Ishikawa (cell line): ENCODE data around the gene MAT2A.

Experiments
- CEBPB ChIP-seq: IDR thresholded peaks from 2 replicates; pipeline ENCODE4 v1.6.1; 2012
- CREB1 ChIP-seq: IDR thresholded peaks from 2 replicates; pipeline ENCODE4 v1.6.1; 2012; ENCODE audit warnings: low read depth
- EGR1 ChIP-seq: IDR thresholded peaks from 2 replicates; pipeline ENCODE4 v1.6.1; 2012
- EP300 ChIP-seq: IDR thresholded peaks from 2 replicates; pipeline ENCODE4 v1.6.1; 2012; ENCODE audit warnings: borderline replicate concordance
- FOXM1 ChIP-seq: IDR thresholded peaks from 2 replicates; pipeline ENCODE4 v1.6.1; 2012; ENCODE audit warnings: low read depth, borderline replicate concordance
- MAX ChIP-seq: IDR thresholded peaks from 2 replicates; pipeline ENCODE4 v1.6.1; 2012
- NFIC ChIP-seq: IDR thresholded peaks from 2 replicates; pipeline ENCODE4 v1.6.1; 2012
- RAD21 ChIP-seq: IDR thresholded peaks from 2 replicates; pipeline ENCODE4 v1.6.1; 2012; ENCODE audit warnings: low read depth
- REST ChIP-seq: IDR thresholded peaks from 2 replicates; pipeline ENCODE4 v1.6.1; 2012; ENCODE audit warnings: low read depth, mild to moderate bottlenecking
- TAF1 ChIP-seq: IDR thresholded peaks from 2 replicates; pipeline ENCODE4 v1.6.1; 2012; ENCODE audit warnings: low read depth, mild to moderate bottlenecking
- TCF12 ChIP-seq: IDR thresholded peaks from 2 replicates; pipeline ENCODE4 v1.6.1; 2012; ENCODE audit warnings: low read depth
- TEAD4 ChIP-seq: IDR thresholded peaks from 2 replicates; pipeline ENCODE4 v1.6.1; 2012
- USF1 ChIP-seq: IDR thresholded peaks from 2 replicates; pipeline ENCODE4 v1.6.1; 2012
- YY1 ChIP-seq: IDR thresholded peaks from 2 replicates; pipeline ENCODE4 v1.6.1; 2012; ENCODE audit warnings: low read depth
- ZBTB7A ChIP-seq: IDR thresholded peaks from 2 replicates; pipeline ENCODE4 v1.6.1; 2012; ENCODE audit warnings: low read depth

MAT2A gene

GRCh38 chr2:85541262-85541661 lies 2.3 kb downstream of the MAT2A start:
- no peak for TF ChIP-seq NFIC
- no peak for TF ChIP-seq FOXM1
- no peak for TF ChIP-seq REST
- TF ChIP-seq EGR1, result no peak
- no peak for TF ChIP-seq RAD21
- no peak for TF ChIP-seq EP300
- TF ChIP-seq CREB1, result no peak
- TF ChIP-seq YY1, result no peak
- TF ChIP-seq TAF1, result no peak
- TF ChIP-seq CEBPB, result no peak
- no peak for TF ChIP-seq TEAD4
- no peak for TF ChIP-seq MAX
- TF ChIP-seq USF1, result no peak
- TF ChIP-seq ZBTB7A, result no peak
- no peak for TF ChIP-seq TCF12

GRCh38 chr2:85541753-85542457 lies 2.9 kb downstream of the MAT2A start:
- TF ChIP-seq EP300, result no peak
- no peak for TF ChIP-seq NFIC
- no peak for TF ChIP-seq FOXM1
- no peak for TF ChIP-seq CEBPB
- TF ChIP-seq YY1, result no peak
- no peak for TF ChIP-seq TCF12
- no peak for TF ChIP-seq TAF1
- TF ChIP-seq RAD21, result no peak
- no peak for TF ChIP-seq TEAD4
- TF ChIP-seq USF1, result no peak
- TF ChIP-seq EGR1, result no peak
- no peak for TF ChIP-seq MAX
- no peak for TF ChIP-seq CREB1
- TF ChIP-seq ZBTB7A, result no peak
- TF ChIP-seq REST, result no peak

GRCh38 chr2:85542777-85543176 lies 3.8 kb downstream of the MAT2A start:
- no peak for TF ChIP-seq EGR1
- no peak for TF ChIP-seq TEAD4
- no peak for TF ChIP-seq FOXM1
- TF ChIP-seq USF1, result no peak
- TF ChIP-seq RAD21, result no peak
- no peak for TF ChIP-seq TCF12
- TF ChIP-seq EP300, result no peak
- TF ChIP-seq MAX, result no peak
- TF ChIP-seq TAF1, result no peak
- TF ChIP-seq CEBPB, result no peak
- no peak for TF ChIP-seq CREB1

- TF ChIP-seq TCF12 (no peak), EP300 (no peak), REST (no peak), NFIC (no peak), MAX (no peak), YY1 (no peak), CREB1 (no peak), EGR1 (no peak), TAF1 (no peak), USF1 (no peak), TEAD4 (no peak), RAD21 (no peak), FOXM1 (no peak), ZBTB7A (no peak)
These were observed 6.8 kb downstream of the MAT2A start for GRCh38 chr2:85545780-85546240.
